ENCODE measurements around the gene OTOGL.
"Not testable (repeated sequence)": the region's sequence is repeated elsewhere in the genome, so short reads cannot be mapped to it uniquely, and the experiment has no call there.

OTOGL gene

DNA sequence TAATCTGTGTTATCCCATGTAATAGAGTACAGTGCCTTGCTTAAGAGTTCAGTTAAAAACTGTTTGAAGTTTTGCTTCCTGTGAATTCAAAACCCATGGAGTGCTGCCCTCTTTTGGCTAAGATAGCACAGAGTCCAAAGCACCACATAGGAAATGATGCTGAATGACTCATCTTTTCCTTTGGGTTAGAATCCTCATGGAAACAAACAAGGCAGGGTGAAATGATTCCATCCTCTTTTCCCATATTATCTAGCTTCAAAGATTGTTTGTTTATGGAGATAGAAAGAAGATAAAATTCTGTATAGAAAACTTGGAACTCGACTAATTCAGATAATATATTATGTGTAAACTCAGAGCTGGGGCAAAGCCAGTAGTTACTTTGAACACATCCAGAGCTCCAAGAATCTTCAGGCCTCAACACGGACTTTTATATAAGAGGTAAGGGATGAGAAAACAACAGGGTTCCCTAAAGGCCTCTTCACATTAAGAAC, 87.4 kb downstream of the OTOGL start:
- in situ Hi-C loops (cut with MboI; ENCODE audit: low sequenced_read_pairs), result no loop called here

- in situ Hi-C loops (cut with MboI; ENCODE audit: low sequenced_read_pairs), result no loop called here
Measured at GRCh38 chr12:80187660-80188090, 88.3 kb downstream of the OTOGL start.

- in situ Hi-C loops (cut with MboI; ENCODE audit: low sequenced_read_pairs), result no loop called here
Measured at GRCh38 chr12:80188576-80188975, 89.2 kb downstream of the OTOGL start.

DNA sequence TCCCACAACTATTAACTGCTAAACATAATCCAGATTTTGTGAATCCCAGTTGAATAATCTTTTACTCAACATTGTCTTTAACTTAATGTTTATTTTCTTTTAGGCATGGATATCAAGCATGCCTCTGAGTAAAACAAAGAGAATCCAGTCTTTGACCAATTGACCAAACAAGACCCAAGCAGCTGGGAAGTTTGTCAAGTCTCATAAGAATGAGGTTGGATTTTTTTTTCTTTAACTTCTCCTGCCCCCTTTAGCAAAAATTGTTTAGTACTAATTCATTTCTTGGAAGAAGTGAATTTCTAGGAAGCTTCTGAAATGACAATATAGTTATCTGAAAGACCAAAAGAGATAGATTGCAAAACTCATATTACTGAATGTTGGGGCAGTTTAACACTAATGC, 89.9 kb downstream of the OTOGL start:
- in situ Hi-C loops (cut with MboI; ENCODE audit: low sequenced_read_pairs), result no loop called here

- in situ Hi-C loops (cut with MboI; ENCODE audit: low sequenced_read_pairs), result no loop called here
Measured at GRCh38 chr12:80190001-80190400, 90.7 kb downstream of the OTOGL start.

DNA sequence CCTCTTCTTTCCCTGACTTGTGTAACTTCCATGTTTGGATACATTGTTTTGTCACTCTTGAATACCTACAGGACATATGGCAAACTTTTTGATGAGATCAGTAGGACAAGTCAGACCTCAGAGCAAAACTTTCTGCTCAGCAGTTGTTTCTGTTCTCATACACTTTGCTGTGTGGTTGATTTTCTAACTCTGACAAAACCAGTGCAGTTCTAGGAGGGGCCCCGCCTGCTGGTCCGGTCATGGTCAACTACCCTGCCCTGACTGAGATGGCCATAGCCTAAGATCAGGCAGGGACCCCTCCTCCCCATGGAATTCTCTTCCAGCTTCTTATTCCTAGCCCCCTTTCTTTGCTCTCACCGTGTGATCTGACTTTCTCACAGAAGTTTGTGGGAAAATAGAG, 92.8 kb downstream of the OTOGL start:
- in situ Hi-C loops (cut with MboI; ENCODE audit: low sequenced_read_pairs), result no loop called here

DNA sequence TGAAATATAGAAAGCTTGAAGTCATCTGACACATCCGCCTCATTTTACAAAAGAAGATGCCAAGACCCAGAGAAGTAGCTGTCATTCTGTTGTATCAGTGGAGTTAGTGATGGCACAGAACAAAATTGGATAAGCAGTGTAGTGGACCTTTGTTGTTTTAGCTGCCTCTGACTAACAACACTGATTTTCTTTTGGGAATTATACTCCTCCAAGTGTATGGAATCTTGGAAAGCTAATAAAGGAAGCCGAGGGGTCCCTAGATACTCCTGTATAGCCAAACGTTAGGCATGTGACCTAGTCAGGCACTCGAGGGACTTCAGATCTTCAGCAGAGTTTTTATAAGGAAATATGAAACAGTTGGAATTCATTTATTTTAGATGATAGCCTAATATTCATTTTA, 94.5 kb downstream of the OTOGL start:
- in situ Hi-C loops (cut with MboI; ENCODE audit: low sequenced_read_pairs), result no loop called here

DNA sequence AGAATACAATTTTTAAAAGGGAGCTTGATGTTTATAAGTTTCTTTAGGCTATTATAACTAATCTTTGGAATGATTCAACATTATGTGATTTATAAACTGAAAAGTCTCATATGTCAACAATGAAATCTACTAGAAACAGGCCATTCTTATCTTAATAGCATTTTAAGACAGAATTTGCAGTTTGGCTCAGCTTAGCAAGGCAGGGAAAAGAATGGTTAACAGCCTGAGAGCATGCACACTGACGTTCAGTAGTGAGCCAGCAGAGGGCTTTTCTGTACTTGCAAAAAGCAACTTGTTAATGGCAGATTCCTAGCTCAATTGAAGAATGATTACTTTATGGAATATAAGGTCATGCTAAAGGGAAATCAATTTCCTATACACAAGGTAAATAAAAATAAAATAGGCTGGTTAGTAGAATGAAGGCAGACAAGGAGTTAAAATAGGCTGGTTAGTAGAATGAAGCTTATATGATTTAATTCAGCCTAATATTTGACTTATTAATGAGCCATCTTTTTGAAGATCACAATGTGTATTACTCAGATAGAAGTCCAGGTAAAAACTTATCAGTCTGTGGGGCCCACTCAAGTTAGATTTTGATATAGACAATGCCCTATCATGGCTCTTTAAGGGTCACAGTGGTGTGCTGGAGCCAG, 95.9 kb downstream of the OTOGL start:
- in situ Hi-C loops (cut with MboI; ENCODE audit: low sequenced_read_pairs), result no loop called here

GRCh38 chr12:80195737-80196136, 96.4 kb downstream of the OTOGL start:
- in situ Hi-C loops (cut with MboI; ENCODE audit: low sequenced_read_pairs), result no loop called here

- in situ Hi-C loops (cut with MboI; ENCODE audit: low sequenced_read_pairs), result no loop called here
Measured at GRCh38 chr12:80196419-80196818, 97.1 kb downstream of the OTOGL start.

GRCh38 chr12:80198782-80199337, 99.5 kb downstream of the OTOGL start:
- in situ Hi-C loops (cut with MboI; ENCODE audit: low sequenced_read_pairs), result no loop called here

DNA sequence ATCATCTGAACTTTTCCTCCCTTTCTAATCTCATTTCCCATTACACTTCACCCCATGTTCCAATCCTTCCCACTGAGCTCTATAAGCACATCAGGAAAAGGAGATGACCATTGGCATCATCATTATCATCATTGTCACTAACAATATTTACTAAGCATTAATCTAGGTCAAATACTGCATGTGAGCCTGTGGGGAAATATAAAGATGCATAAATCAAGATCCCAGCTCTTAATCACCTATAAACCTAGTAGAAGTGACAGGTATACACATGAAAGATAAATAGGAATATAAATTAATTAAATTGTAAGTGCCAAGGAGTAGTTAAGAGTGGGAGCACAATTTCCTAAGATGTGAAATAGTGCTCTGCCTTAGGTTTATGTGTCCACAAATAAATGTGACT, 100.6 kb downstream of the OTOGL start:
- in situ Hi-C loops (cut with MboI; ENCODE audit: low sequenced_read_pairs), result no loop called here

DNA sequence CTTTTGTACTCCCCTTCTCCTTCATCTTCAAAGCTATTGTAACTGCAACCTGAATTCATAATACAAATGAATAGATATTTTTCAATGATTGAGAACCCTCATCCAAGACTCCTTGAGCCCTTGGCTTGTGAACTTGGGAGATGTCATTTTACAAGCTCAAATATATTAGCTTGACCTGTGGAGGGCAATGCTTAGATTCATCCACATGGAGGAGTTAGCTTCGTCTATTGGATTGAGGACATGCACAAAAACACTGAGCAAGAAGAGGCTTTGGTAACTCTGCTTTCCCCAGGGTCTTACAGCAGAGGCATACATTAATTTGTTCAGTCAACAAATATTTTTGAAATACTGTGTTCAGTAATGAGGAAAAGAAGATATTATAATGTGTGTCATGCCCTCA, 101.1 kb downstream of the OTOGL start:
- in situ Hi-C loops (cut with MboI; ENCODE audit: low sequenced_read_pairs), result no loop called here

DNA sequence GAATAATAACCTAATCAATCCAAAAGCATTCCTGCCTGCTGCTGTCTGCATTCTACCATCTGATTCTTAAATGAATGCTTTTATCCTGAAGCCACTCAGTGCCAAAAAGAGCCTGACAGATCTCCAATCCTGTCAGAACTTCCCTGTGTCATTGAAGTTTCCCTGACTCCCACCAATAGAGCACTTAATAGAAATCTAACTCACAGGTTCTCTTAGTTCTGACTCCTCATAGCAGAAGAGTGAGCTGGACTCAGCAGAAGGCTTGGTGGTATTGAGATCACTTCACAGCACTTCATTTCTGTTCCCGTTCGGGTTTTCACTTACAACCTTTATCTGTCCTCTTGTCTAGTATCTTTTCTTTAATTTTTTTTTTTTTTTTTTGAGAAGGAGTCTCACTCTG, 102.6 kb downstream of the OTOGL start:
- in situ Hi-C loops (cut with MboI; ENCODE audit: low sequenced_read_pairs), result no loop called here

DNA sequence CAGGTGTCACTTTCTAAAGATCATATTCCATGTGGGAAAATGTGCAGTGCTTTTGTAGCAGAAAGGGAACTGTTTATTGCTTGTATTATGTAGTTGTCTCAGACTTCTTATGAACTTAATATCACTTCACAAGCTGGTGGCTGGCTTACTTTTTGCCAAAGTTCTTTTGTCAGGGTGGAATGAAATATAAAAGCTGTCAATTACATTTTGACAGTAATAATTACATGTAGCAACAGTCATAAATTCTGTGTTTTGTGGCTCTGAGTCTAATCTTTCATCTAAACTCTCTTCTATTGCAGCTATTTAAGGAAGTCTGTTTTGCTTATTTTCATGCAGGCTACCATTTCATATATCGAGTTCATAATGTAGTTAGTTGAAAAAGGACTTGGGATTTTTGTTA, 106.6 kb downstream of the OTOGL start:
- in situ Hi-C loops (cut with MboI; ENCODE audit: low sequenced_read_pairs), result no loop called here

DNA sequence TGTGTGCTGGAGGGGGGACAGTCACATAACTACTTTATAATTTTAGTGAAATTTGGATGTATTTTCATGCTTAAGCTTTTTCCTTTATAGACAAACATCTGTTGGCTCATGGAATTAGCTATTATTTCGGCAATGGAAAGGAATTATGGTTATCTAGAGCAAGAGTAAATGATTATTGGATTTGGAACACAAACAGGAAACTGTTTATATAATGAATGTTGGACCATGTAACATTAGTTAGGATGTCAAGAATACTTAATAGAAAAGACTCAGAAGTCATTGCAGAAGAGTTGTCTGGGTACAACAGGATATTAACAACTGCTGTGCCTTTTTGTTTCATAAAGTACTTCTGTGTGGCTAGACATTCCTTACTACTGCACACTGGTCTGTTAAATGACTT, 108.7 kb downstream of the OTOGL start:
- in situ Hi-C loops (cut with MboI; ENCODE audit: low sequenced_read_pairs), result no loop called here

DNA sequence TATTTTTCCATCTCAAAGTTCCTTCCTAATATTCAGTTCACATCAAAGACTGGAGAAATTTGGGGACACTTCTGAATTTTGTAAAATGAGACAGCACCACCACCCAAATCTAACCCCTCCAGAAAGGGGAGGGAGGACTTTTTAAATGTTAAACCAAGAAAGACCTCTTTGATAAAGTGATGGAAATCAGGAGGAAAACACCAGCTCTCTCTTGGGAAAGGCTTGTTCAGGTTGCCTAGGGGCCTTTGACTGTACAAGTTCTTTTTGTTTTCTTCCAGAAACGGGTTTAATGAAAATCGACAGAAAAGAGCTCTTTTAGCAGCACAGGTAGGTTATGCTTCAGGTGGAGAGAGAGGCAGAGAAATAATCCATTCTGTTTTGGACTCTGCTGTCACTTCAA, 112.3 kb downstream of the OTOGL start:
- in situ Hi-C loops (cut with MboI; ENCODE audit: low sequenced_read_pairs), result no loop called here

- in situ Hi-C loops (cut with MboI; ENCODE audit: low sequenced_read_pairs), result no loop called here
Measured at GRCh38 chr12:80212938-80213645, 113.8 kb downstream of the OTOGL start.

GRCh38 chr12:80213871-80214270, 114.5 kb downstream of the OTOGL start:
- in situ Hi-C loops (cut with MboI; ENCODE audit: low sequenced_read_pairs), result no loop called here

DNA sequence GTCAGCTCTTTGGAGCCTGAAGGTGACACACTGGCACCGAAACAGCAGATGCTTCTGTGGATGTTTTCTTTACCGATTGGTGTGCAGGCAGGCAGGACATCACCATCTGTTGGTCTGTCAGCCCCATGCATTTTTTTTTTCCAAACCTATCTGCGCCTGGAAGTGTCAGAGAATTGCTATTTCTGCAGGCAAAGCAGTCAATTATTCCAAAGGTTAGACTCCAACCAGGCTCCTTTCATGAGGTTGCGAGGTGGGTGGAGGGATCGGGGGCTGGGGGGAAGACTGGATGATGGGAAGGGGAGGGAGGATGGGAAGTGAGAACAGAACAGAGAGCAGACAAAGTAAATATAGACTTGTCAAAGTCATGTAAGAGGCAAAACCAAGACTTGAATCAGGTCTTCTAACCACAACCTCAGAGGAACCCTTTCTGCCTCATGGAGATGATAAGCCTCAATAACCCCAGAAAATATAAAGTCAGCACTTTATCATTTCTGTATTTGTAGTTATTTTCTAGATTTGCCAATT, 117.7 kb downstream of the OTOGL start:
- in situ Hi-C loops (cut with MboI; ENCODE audit: low sequenced_read_pairs), result no loop called here

GRCh38 chr12:80218925-80219324, 119.6 kb downstream of the OTOGL start:
- in situ Hi-C loops (cut with MboI; ENCODE audit: low sequenced_read_pairs), result not testable (repeated sequence)

DNA sequence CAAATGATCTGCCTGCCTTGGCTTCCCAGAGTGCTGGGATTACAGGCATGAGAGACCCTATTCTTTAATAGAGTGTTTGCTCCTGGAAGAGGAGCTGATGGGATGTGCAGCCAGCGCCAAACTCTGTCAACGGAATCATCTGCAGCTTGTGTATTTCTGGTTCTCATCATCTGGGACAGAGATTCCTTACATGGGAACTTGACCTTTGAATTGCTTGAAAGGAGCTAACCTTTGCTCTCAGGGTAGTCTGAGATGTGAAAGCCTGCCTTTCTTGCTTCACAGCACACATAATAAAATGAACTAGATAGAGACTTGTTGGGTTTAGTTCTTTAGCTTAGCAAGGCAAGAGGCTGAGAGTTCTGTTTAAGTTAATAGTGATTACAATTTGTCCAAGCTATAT, 120.0 kb downstream of the OTOGL start:
- in situ Hi-C loops (cut with MboI; ENCODE audit: low sequenced_read_pairs), result no loop called here

Measured in HL-60/S4 (cell line).